ENCODE data around the gene SLC22A23. TPM values are rescaled to one million over a fixed set of nuclear protein-coding genes. Genes with fewer than 3 reads are reported as not detected.

SLC22A23 gene
- total RNA-seq, 1 donor from 2014 or later, result 19.4 TPM

DNA sequence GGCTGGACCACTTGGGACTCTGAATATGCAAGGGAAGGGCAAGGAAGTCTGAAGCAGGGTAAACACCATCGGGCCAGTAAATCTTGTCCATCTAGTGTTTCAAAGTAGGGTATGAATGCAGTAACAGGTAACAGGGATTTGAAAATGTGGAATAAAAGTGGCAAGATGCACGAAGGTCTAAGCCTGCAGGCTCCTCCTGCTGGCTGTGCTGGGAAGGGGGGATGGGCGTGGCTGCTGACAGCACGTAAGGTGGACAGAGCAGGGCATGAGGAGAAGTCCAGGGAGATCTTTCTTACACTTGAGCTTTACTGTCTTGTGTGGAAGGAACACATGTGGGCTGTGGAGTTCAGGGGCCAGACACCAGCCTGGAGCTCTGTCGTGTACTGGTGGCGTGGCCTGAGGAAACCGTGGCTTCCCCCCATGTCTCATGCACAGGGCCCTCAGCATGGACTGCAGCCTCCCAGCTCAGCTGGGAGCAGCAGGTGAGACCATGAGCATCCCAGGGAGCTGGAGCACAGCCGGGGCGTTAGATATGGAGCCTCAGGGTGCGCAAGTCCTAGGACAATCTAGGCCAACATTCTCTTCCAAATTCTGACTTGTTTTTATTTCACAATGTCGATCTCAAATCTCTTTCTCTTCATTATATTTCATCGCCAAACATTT is 84.5 kb downstream of the SLC22A23 start:
- peaks cover 18% of the 10 kb centered on the region for H3K4me1 Mint-ChIP-seq (ENCODE audit: low read depth)
- TF ChIP-seq, protein P1, sequence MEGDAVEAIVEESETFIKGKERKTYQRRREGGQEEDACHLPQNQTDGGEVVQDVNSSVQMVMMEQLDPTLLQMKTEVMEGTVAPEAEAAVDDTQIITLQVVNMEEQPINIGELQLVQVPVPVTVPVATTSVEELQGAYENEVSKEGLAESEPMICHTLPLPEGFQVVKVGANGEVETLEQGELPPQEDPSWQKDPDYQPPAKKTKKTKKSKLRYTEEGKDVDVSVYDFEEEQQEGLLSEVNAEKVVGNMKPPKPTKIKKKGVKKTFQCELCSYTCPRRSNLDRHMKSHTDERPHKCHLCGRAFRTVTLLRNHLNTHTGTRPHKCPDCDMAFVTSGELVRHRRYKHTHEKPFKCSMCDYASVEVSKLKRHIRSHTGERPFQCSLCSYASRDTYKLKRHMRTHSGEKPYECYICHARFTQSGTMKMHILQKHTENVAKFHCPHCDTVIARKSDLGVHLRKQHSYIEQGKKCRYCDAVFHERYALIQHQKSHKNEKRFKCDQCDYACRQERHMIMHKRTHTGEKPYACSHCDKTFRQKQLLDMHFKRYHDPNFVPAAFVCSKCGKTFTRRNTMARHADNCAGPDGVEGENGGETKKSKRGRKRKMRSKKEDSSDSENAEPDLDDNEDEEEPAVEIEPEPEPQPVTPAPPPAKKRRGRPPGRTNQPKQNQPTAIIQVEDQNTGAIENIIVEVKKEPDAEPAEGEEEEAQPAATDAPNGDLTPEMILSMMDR (IDR thresholded peaks at IDR 0.05; ENCODE audit: unreplicated experiment), result peak; percentile 17
- H3K4me3 Mint-ChIP-seq (ENCODE audit: low read depth), result no peak overlapping the region
- no peak overlapping the region for H3K27ac Mint-ChIP-seq
- no peak for DNase-seq (ENCODE audit: low spot score, unreplicated experiment)
- H3K27me3 Mint-ChIP-seq, result peaks cover 3% of the 10 kb centered on the region
- H3K36me3 Mint-ChIP-seq (ENCODE audit: insufficient read depth), result peaks cover 3% of the 10 kb centered on the region
- no peaks in the 10 kb centered on the region for H3K9me3 Mint-ChIP-seq (ENCODE audit: low read depth)

DNA sequence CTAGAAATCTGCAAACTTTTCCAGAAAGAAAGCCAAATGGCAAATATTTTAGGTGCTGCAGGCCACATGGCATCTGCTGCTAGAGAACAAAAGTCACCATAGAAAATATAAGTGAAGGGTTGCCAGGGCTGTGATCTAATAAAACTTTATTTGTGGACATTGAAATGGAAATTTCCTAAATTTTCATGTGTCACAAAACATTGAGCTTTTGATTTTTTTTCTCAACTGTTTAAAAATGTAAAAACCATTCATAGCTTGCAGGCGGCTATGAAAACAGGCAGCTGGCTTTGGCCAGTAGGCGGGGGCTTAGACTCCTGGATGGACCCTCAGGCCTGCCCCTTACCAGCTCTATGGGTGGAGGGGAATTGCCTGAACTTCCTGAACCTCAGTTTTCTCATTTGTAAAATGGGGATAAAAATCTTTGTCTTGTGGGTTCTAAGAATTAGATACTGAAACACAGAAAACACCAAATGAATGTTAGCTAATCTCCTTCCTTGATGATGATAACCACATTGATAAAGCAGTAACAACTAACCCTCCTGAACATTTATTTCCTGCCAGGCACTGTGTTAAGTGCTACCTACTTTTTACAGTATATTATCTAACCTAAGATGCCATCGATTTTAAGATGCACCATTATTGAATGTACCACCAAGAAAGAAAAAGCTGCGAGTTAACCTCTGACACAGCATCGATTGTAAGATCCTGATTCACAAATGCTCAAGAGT is 85.5 kb downstream of the SLC22A23 start:
- TF ChIP-seq, protein P1 (IDR thresholded peaks at IDR 0.05; ENCODE audit: unreplicated experiment), result no peak
- no peak overlapping the region for H3K4me3 Mint-ChIP-seq (ENCODE audit: low read depth)
- no peak overlapping the region for H3K27ac Mint-ChIP-seq
- H3K27me3 Mint-ChIP-seq, result peaks cover 3% of the 10 kb centered on the region
- H3K9me3 Mint-ChIP-seq (ENCODE audit: low read depth), result no peaks in the 10 kb centered on the region
- DNase-seq (ENCODE audit: low spot score, unreplicated experiment), result no peak
- H3K4me1 Mint-ChIP-seq (ENCODE audit: low read depth), result peaks cover 23% of the 10 kb centered on the region
- H3K36me3 Mint-ChIP-seq (ENCODE audit: insufficient read depth), result peaks cover 1% of the 10 kb centered on the region

DNA sequence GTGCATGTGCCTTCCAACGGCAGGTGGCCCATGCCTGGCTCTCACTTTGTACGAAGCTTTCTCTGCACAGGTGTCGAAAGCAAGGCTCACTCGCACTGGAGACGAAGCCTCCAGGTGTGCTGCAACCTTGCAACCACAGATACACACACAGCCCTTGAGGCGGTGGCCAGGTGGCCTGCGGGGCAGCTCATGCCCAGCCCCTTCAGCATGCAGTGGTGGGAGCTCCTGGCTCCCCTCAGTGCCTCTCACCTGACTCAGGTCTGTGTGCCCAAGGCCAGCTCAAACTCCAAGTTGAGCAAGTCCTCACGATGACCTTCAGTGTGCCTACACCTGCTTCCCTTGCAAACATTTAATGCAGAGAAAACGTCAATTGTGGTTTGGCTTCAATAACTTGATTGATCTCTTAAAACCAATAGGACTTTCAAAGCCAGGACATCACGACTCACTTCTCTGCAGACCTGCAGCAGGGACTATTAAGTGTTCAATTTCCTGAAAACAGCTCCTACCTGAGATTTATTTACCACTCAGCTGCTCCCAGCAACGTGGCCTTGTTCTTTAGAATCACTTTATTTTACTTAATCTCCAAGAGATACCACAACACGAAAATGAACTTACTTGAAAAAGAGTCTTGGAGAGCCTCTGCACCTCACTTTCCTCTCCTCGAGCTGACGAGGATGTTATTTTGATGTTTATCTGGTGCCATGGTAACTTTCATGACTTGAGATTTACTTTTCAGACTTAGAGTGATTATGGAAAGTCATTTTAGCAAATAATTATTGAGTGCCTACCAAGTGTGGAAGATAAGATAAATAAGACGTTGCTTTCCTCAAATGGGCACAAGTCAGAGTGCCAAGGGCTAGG is 86.3 kb downstream of the SLC22A23 start:
- H3K27ac Mint-ChIP-seq, result peak overlapping the region; percentile 31
- H3K36me3 Mint-ChIP-seq (ENCODE audit: insufficient read depth), result peaks cover 1% of the 10 kb centered on the region
- DNase-seq (ENCODE audit: low spot score, unreplicated experiment), result no peak
- H3K4me3 Mint-ChIP-seq (ENCODE audit: low read depth), result no peak overlapping the region
- TF ChIP-seq, protein P1 (IDR thresholded peaks at IDR 0.05; ENCODE audit: unreplicated experiment), result no peak
- H3K9me3 Mint-ChIP-seq (ENCODE audit: low read depth), result no peaks in the 10 kb centered on the region
- peaks cover 24% of the 10 kb centered on the region for H3K4me1 Mint-ChIP-seq (ENCODE audit: low read depth)
- peaks cover 3% of the 10 kb centered on the region for H3K27me3 Mint-ChIP-seq

DNA sequence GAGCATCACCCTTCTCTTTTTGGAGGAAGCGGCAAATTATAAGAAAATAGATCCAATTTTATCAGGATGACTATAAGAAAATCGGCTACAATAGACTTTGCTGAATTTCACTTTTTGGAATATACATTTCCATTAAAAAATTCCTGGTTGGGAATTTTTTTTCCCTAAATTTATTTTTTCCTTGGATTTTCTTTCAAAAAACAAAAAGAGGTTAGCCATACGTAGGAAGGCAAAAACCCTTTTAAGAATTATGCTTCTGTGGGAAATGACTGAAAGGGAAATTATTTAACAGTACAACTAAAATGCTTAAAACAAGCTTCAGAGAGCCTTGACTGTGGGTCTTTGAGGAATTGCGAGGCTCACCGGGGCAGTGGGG is 86.9 kb downstream of the SLC22A23 start:
- Mint-ChIP-seq H3K27ac (no peak overlapping the region), H3K4me3 (ENCODE audit: low read depth) (no peak overlapping the region), H3K36me3 (ENCODE audit: insufficient read depth) (peaks cover 1% of the 10 kb centered on the region), H3K9me3 (ENCODE audit: low read depth) (no peaks in the 10 kb centered on the region), H3K27me3 (peaks cover 3% of the 10 kb centered on the region), H3K4me1 (ENCODE audit: low read depth) (peaks cover 25% of the 10 kb centered on the region)
- TF ChIP-seq, protein P1 (IDR thresholded peaks at IDR 0.05; ENCODE audit: unreplicated experiment), result no peak
- no peak for DNase-seq (ENCODE audit: low spot score, unreplicated experiment)

DNA sequence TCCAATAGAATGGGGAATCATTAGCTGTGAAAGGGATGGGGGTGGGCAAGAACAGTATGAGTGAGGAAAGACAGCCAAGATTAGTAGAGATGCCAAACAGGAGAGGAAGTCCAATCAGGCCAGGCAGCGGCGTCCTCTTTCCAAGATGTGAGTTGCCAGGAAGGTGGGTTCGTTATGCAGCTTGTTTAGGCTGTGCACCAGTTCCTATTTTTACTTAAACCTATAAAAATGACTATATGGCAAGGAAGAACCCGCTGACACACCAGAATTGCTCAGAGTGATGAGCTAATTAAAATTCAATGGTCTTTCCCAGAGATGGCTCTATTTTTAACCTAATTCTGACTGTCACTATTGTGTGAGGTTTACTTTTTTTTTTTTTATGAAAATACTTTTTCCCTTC is 88.2 kb downstream of the SLC22A23 start:
- Mint-ChIP-seq H3K9me3 (ENCODE audit: low read depth) (no peaks in the 10 kb centered on the region), H3K36me3 (ENCODE audit: insufficient read depth) (no peaks in the 10 kb centered on the region), H3K27me3 (no peaks in the 10 kb centered on the region), H3K4me3 (ENCODE audit: low read depth) (no peak overlapping the region), H3K4me1 (ENCODE audit: low read depth) (peaks cover 27% of the 10 kb centered on the region), H3K27ac (no peak overlapping the region)
- TF ChIP-seq, protein P1 (IDR thresholded peaks at IDR 0.05; ENCODE audit: unreplicated experiment), result no peak
- no peak for DNase-seq (ENCODE audit: low spot score, unreplicated experiment)
